ENCODE measurements around the gene TCOF1. TPM values are rescaled to one million over a fixed set of nuclear protein-coding genes. Genes with fewer than 3 reads are reported as not detected.

Gene TCOF1
- polyA plus RNA-seq, 3 donors from 2014 or later = 3.2 to 21.5 (median 3.5) TPM

GRCh38 chr5:150393096-150393645 is 35.7 kb downstream of the TCOF1 start:
- no peak for DNase-seq
- Mint-ChIP-seq H3K4me3 (no peak overlapping the region), H3K36me3 (peaks cover 12 to 27% (median 16%) of the 10 kb centered on the region in 3 donors), H3K9me3 (no peaks in the 10 kb centered on the region), H3K27me3 (ENCODE audit: low read depth in 3 of 3) (peaks cover 0 to 4% (median 2%) of the 10 kb centered on the region in 3 donors), H3K27ac (peak overlapping the region in 2 of 6 donors; percentile 62 to 67), H3K4me1 (peaks cover 0 to 1% of the 10 kb centered on the region in 2 donors)

- Mint-ChIP-seq H3K27ac (no peak overlapping the region), H3K9me3 (no peaks in the 10 kb centered on the region), H3K27me3 (ENCODE audit: low read depth in 3 of 3) (peaks cover 0 to 4% (median 2%) of the 10 kb centered on the region in 3 donors), H3K36me3 (peaks cover 11 to 25% (median 16%) of the 10 kb centered on the region in 3 donors), H3K4me1 (peaks cover 0 to 2% of the 10 kb centered on the region in 2 donors), H3K4me3 (no peak overlapping the region)
- DNase-seq = no peak
Observed at GRCh38 chr5:150394131-150394530, 36.6 kb downstream of the TCOF1 start.

- no peaks in the 10 kb centered on the region for H3K9me3 Mint-ChIP-seq
- no peak for DNase-seq
- H3K4me3 Mint-ChIP-seq = no peak overlapping the region
Observed at GRCh38 chr5:150394912-150395687, 37.6 kb downstream of the TCOF1 start.

GRCh38 chr5:150395688-150395975 is 38.1 kb downstream of the TCOF1 start:
- H3K4me3 Mint-ChIP-seq = no peak overlapping the region
- peaks cover 0 to 8% (median 3%) of the 10 kb centered on the region in 3 donors for H3K27me3 Mint-ChIP-seq (ENCODE audit: low read depth in 3 of 3)
- no peak for DNase-seq
- H3K27ac Mint-ChIP-seq = peak overlapping the region in 3 of 6 donors; percentile 20 to 50 (median 44)
- H3K9me3 Mint-ChIP-seq = no peaks in the 10 kb centered on the region
- peaks cover 0 to 4% of the 10 kb centered on the region in 2 donors for H3K4me1 Mint-ChIP-seq
- H3K36me3 Mint-ChIP-seq = peaks cover 9 to 28% (median 20%) of the 10 kb centered on the region in 3 donors

More at GRCh38 chr5:150394912-150395687, 37.6 kb downstream of the TCOF1 start:
- peak overlapping the region in 2 of 6 donors; percentile 50 to 71 for H3K27ac Mint-ChIP-seq
- H3K27me3 Mint-ChIP-seq (ENCODE audit: low read depth in 3 of 3) = peaks cover 0 to 4% (median 3%) of the 10 kb centered on the region in 3 donors
- H3K4me1 Mint-ChIP-seq = peaks cover 0 to 2% of the 10 kb centered on the region in 2 donors
- peaks cover 9 to 25% (median 17%) of the 10 kb centered on the region in 3 donors for H3K36me3 Mint-ChIP-seq

- Mint-ChIP-seq H3K4me3 (no peak overlapping the region), H3K4me1 (peaks cover 3 to 4% of the 10 kb centered on the region in 2 donors), H3K27me3 (ENCODE audit: low read depth in 3 of 3) (peaks cover 0 to 8% (median 3%) of the 10 kb centered on the region in 3 donors), H3K36me3 (peaks cover 9 to 26% (median 25%) of the 10 kb centered on the region in 3 donors), H3K27ac (peak overlapping the region in 3 of 6 donors; percentile 44 to 58 (median 50)), H3K9me3 (no peaks in the 10 kb centered on the region)
- no peak for DNase-seq
Observed at GRCh38 chr5:150396267-150396666, 38.8 kb downstream of the TCOF1 start.

- Mint-ChIP-seq H3K9me3 (no peaks in the 10 kb centered on the region), H3K4me1 (peaks cover 4 to 6% of the 10 kb centered on the region in 2 donors), H3K4me3 (no peak overlapping the region), H3K27me3 (ENCODE audit: low read depth in 3 of 3) (peaks cover 2 to 8% (median 3%) of the 10 kb centered on the region in 3 donors), H3K36me3 (peaks cover 9 to 26% (median 24%) of the 10 kb centered on the region in 3 donors), H3K27ac (peak overlapping the region in 1 of 6 donors; percentile 8)
- DNase-seq = no peak
Observed at GRCh38 chr5:150397146-150397781, 39.8 kb downstream of the TCOF1 start.

- no peaks in the 10 kb centered on the region for H3K9me3 Mint-ChIP-seq
- H3K27me3 Mint-ChIP-seq (ENCODE audit: low read depth in 3 of 3) = peaks cover 3 to 8% (median 5%) of the 10 kb centered on the region in 3 donors
- no peak for DNase-seq
- H3K27ac Mint-ChIP-seq = peak overlapping the region in 3 of 6 donors; percentile 0 to 8 (median 3)
- peaks cover 4 to 6% of the 10 kb centered on the region in 2 donors for H3K4me1 Mint-ChIP-seq
- no peak overlapping the region for H3K4me3 Mint-ChIP-seq
- peaks cover 13 to 31% (median 28%) of the 10 kb centered on the region in 3 donors for H3K36me3 Mint-ChIP-seq
Observed at GRCh38 chr5:150397782-150398721, 40.6 kb downstream of the TCOF1 start.

- Mint-ChIP-seq H3K4me1 (peaks cover 4 to 6% of the 10 kb centered on the region in 2 donors), H3K36me3 (peaks cover 10 to 31% (median 28%) of the 10 kb centered on the region in 3 donors), H3K9me3 (no peaks in the 10 kb centered on the region), H3K27me3 (ENCODE audit: low read depth in 3 of 3) (peaks cover 3 to 8% (median 5%) of the 10 kb centered on the region in 3 donors), H3K27ac (peak overlapping the region in 4 of 6 donors; percentile 14 to 62 (median 40)), H3K4me3 (no peak overlapping the region)
- peak in 1 of 3 donors; percentile 19 for DNase-seq
Observed at GRCh38 chr5:150398722-150399523, 41.4 kb downstream of the TCOF1 start.

- Mint-ChIP-seq H3K36me3 (peaks cover 10 to 31% (median 28%) of the 10 kb centered on the region in 3 donors), H3K27me3 (ENCODE audit: low read depth in 3 of 3) (peaks cover 3 to 8% (median 5%) of the 10 kb centered on the region in 3 donors), H3K4me3 (no peak overlapping the region), H3K4me1 (peaks cover 4 to 6% of the 10 kb centered on the region in 2 donors), H3K9me3 (no peaks in the 10 kb centered on the region), H3K27ac (peak overlapping the region in 3 of 6 donors; percentile 40 to 86 (median 49))
- DNase-seq = no peak
Observed at GRCh38 chr5:150399524-150400211, 42.2 kb downstream of the TCOF1 start.

GRCh38 chr5:150400316-150401075 is 43.0 kb downstream of the TCOF1 start:
- Mint-ChIP-seq H3K27me3 (ENCODE audit: low read depth in 3 of 3) (peaks cover 3 to 8% (median 5%) of the 10 kb centered on the region in 3 donors), H3K27ac (peak overlapping the region; percentile 18 to 86 (median 73)), H3K4me1 (peaks cover 4 to 6% of the 10 kb centered on the region in 2 donors), H3K9me3 (no peaks in the 10 kb centered on the region), H3K36me3 (peaks cover 10 to 31% (median 24%) of the 10 kb centered on the region in 3 donors), H3K4me3 (no peak overlapping the region)
- DNase-seq = no peak

GRCh38 chr5:150401076-150401375 is 43.5 kb downstream of the TCOF1 start:
- DNase-seq = no peak
- Mint-ChIP-seq H3K27ac (peak overlapping the region in 5 of 6 donors; percentile 68 to 77 (median 73)), H3K4me1 (peaks cover 4 to 6% of the 10 kb centered on the region in 2 donors), H3K4me3 (no peak overlapping the region), H3K27me3 (ENCODE audit: low read depth in 3 of 3) (peaks cover 3 to 8% (median 5%) of the 10 kb centered on the region in 3 donors), H3K36me3 (peaks cover 7 to 28% (median 23%) of the 10 kb centered on the region in 3 donors), H3K9me3 (no peaks in the 10 kb centered on the region)

Measured in immature natural killer cell (primary cell).